ENCODE measurements around the gene EIF2A. TPM values are rescaled to one million over a fixed set of nuclear protein-coding genes. Genes with fewer than 3 reads are reported as not detected.
A peak's percentile ranks its signal among the peaks of the same experiment; 100 is the strongest.

The EIF2A gene
- total RNA-seq, 2 experiments from 2014 or later = 119 to 182 TPM

GRCh38 chr3:150521463-150521862 lies 25.1 kb upstream of the EIF2A start:
- H3K4me1 Mint-ChIP-seq = no peaks in the 10 kb centered on the region
- H3K36me3 Mint-ChIP-seq (ENCODE audit: low read depth) = no peaks in the 10 kb centered on the region
- POLR2A ChIA-PET = no interaction called here
- ATAC-seq (no peak), DNase-seq (no peak)
- H3K27me3 Mint-ChIP-seq = peaks cover 2% of the 10 kb centered on the region
- H3K4me3 Mint-ChIP-seq = no peak overlapping the region
- CTCF ChIA-PET = interaction anchor here (0.6 to 1.4 kb wide), 2 partner anchors 9 to 211 kb away, joined by 3 read pairs; no protein-coding TSS in a partner anchor
- no peak overlapping the region for H3K27ac Mint-ChIP-seq
- H3K9me3 Mint-ChIP-seq (ENCODE audit: low read depth) = no peaks in the 10 kb centered on the region
- intact Hi-C loops (cut with DNase I, micrococcal nuclease) = no loop called here

- ChIA-PET CTCF (interaction anchor here (1.1 kb wide), 1 partner anchor 8 kb away, joined by 4 read pairs; no protein-coding TSS in a partner anchor), POLR2A (interaction anchor here (0.7 kb wide), 1 partner anchor 165 kb away, joined by 11 read pairs; no protein-coding TSS in a partner anchor)
- H3K4me3 Mint-ChIP-seq = no peak overlapping the region
- H3K27ac Mint-ChIP-seq = no peak overlapping the region
- H3K27me3 Mint-ChIP-seq = peaks cover 2% of the 10 kb centered on the region
- no peak for DNase-seq
- no peaks in the 10 kb centered on the region for H3K9me3 Mint-ChIP-seq (ENCODE audit: low read depth)
- no peak for ATAC-seq
- H3K36me3 Mint-ChIP-seq (ENCODE audit: low read depth) = no peaks in the 10 kb centered on the region
- intact Hi-C loops (cut with DNase I, micrococcal nuclease) = no loop called here
- no peaks in the 10 kb centered on the region for H3K4me1 Mint-ChIP-seq
Measured at GRCh38 chr3:150523538-150523937, 23.0 kb upstream of the EIF2A start.

- ChIA-PET POLR2A (interaction anchor here (0.6 kb wide), 1 partner anchor 91 kb away, joined by 4 read pairs; no protein-coding TSS in a partner anchor), CTCF (interaction anchor here (0.7 to 2.7 kb wide), 11 partner anchors 11 to 337 kb away, joined by 3 to 8 read pairs (median 3); no protein-coding TSS in a partner anchor)
- H3K27ac Mint-ChIP-seq = no peak overlapping the region
- no peak overlapping the region for H3K4me3 Mint-ChIP-seq
- H3K36me3 Mint-ChIP-seq (ENCODE audit: low read depth) = no peaks in the 10 kb centered on the region
- intact Hi-C loops (cut with DNase I, micrococcal nuclease) = loop anchor here (1.0 to 5.0 kb wide), 7 partner anchors 194 to 619 kb away; no protein-coding TSS in a partner anchor
- H3K4me1 Mint-ChIP-seq = peaks cover 8% of the 10 kb centered on the region
- ATAC-seq (no peak), DNase-seq (no peak)
- H3K27me3 Mint-ChIP-seq = peaks cover 2% of the 10 kb centered on the region
- H3K9me3 Mint-ChIP-seq (ENCODE audit: low read depth) = no peaks in the 10 kb centered on the region
Measured at GRCh38 chr3:150527464-150528255, 18.9 kb upstream of the EIF2A start.

GRCh38 chr3:150528354-150528797 lies 18.2 kb upstream of the EIF2A start:
- intact Hi-C loops (cut with DNase I, micrococcal nuclease) = loop anchor here (1.0 to 5.0 kb wide), 7 partner anchors 193 to 618 kb away; no protein-coding TSS in a partner anchor
- ATAC-seq (no peak), DNase-seq (no peak)
- no peaks in the 10 kb centered on the region for H3K36me3 Mint-ChIP-seq (ENCODE audit: low read depth)
- POLR2A ChIA-PET = no interaction called here
- H3K27ac Mint-ChIP-seq = no peak overlapping the region
- peaks cover 8% of the 10 kb centered on the region for H3K4me1 Mint-ChIP-seq
- CTCF ChIA-PET = interaction anchor here (0.7 to 2.7 kb wide), 13 partner anchors 10 to 468 kb away, joined by 3 to 8 read pairs (median 3); no protein-coding TSS in a partner anchor
- no peaks in the 10 kb centered on the region for H3K9me3 Mint-ChIP-seq (ENCODE audit: low read depth)
- peaks cover 2% of the 10 kb centered on the region for H3K27me3 Mint-ChIP-seq
- no peak overlapping the region for H3K4me3 Mint-ChIP-seq

GRCh38 chr3:150531775-150532174 lies 14.8 kb upstream of the EIF2A start:
- intact Hi-C loops (cut with DNase I, micrococcal nuclease) = no loop called here
- ChIA-PET POLR2A (interaction anchor here (0.7 kb wide), 1 partner anchor 19 kb away, joined by 4 read pairs; no protein-coding TSS in a partner anchor), CTCF (interaction anchor here (1.0 kb wide), 1 partner anchor 119 kb away, joined by 3 read pairs; no protein-coding TSS in a partner anchor)
- no peaks in the 10 kb centered on the region for H3K9me3 Mint-ChIP-seq (ENCODE audit: low read depth)
- H3K4me3 Mint-ChIP-seq = no peak overlapping the region
- no peaks in the 10 kb centered on the region for H3K36me3 Mint-ChIP-seq (ENCODE audit: low read depth)
- ATAC-seq = peak; percentile 85
- no peaks in the 10 kb centered on the region for H3K27me3 Mint-ChIP-seq
- H3K27ac Mint-ChIP-seq = peak overlapping the region; percentile 52
- DNase-seq = no peak
- H3K4me1 Mint-ChIP-seq = peaks cover 8% of the 10 kb centered on the region

- H3K27me3 Mint-ChIP-seq = no peaks in the 10 kb centered on the region
- H3K4me3 Mint-ChIP-seq = no peak overlapping the region
- no peaks in the 10 kb centered on the region for H3K9me3 Mint-ChIP-seq (ENCODE audit: low read depth)
- POLR2A ChIA-PET = no interaction called here
- no peak for ATAC-seq
- intact Hi-C loops (cut with DNase I, micrococcal nuclease) = no loop called here
- H3K4me1 Mint-ChIP-seq = peaks cover 8% of the 10 kb centered on the region
- H3K36me3 Mint-ChIP-seq (ENCODE audit: low read depth) = no peaks in the 10 kb centered on the region
- H3K27ac Mint-ChIP-seq = no peak overlapping the region
- CTCF ChIA-PET = interaction anchor here (1.3 kb wide), 1 partner anchor 10 kb away, joined by 5 read pairs; no protein-coding TSS in a partner anchor
- no peak for DNase-seq
Measured at GRCh38 chr3:150535204-150535603, 11.4 kb upstream of the EIF2A start.

- CTCF ChIA-PET = interaction anchor here (0.6 to 1.5 kb wide), 4 partner anchors 10 to 325 kb away, joined by 3 to 5 read pairs (median 4); no protein-coding TSS in a partner anchor
- DNase-seq = no peak
- Mint-ChIP-seq H3K4me3 (no peak overlapping the region), H3K4me1 (peaks cover 24% of the 10 kb centered on the region), H3K36me3 (ENCODE audit: low read depth) (peaks cover 19% of the 10 kb centered on the region), H3K27ac (no peak overlapping the region), H3K9me3 (ENCODE audit: low read depth) (no peaks in the 10 kb centered on the region), H3K27me3 (no peaks in the 10 kb centered on the region)
- ATAC-seq = no peak
- intact Hi-C loops (cut with DNase I, micrococcal nuclease) = no loop called here
- POLR2A ChIA-PET = no interaction called here
Measured at GRCh38 chr3:150538324-150539208, 8.0 kb upstream of the EIF2A start.

- ChIA-PET CTCF (interaction anchor here (0.7 kb wide), 1 partner anchor 54 kb away, joined by 3 read pairs; no protein-coding TSS in a partner anchor), POLR2A (no interaction called here)
- no peak for ATAC-seq
- DNase-seq = no peak
- no peaks in the 10 kb centered on the region for H3K9me3 Mint-ChIP-seq (ENCODE audit: low read depth)
- H3K4me3 Mint-ChIP-seq = no peak overlapping the region
- H3K36me3 Mint-ChIP-seq (ENCODE audit: low read depth) = peaks cover 34% of the 10 kb centered on the region
- H3K4me1 Mint-ChIP-seq = peaks cover 37% of the 10 kb centered on the region
- H3K27me3 Mint-ChIP-seq = no peaks in the 10 kb centered on the region
- no peak overlapping the region for H3K27ac Mint-ChIP-seq
- intact Hi-C loops (cut with DNase I, micrococcal nuclease) = loop anchor here in 1 of 2 experiments (5.0 kb wide), 1 partner anchor 838 kb away; no protein-coding TSS in a partner anchor
Measured at GRCh38 chr3:150540297-150540696, 6.3 kb upstream of the EIF2A start.

- H3K9me3 Mint-ChIP-seq (ENCODE audit: low read depth) = no peaks in the 10 kb centered on the region
- POLR2A ChIA-PET = no interaction called here
- CTCF ChIA-PET = interaction anchor here (0.7 kb wide), 1 partner anchor 53 kb away, joined by 3 read pairs; no protein-coding TSS in a partner anchor
Measured at GRCh38 chr3:150540991-150541390, 5.6 kb upstream of the EIF2A start.

GRCh38 chr3:150543128-150543527 lies 3.5 kb upstream of the EIF2A start:
- peaks cover 49% of the 10 kb centered on the region for H3K36me3 Mint-ChIP-seq (ENCODE audit: low read depth)
- H3K4me1 Mint-ChIP-seq = peaks cover 46% of the 10 kb centered on the region
- H3K4me3 Mint-ChIP-seq = no peak overlapping the region

More at GRCh38 chr3:150540991-150541390, 5.6 kb upstream of the EIF2A start:
- peak overlapping the region; percentile 63 for H3K27ac Mint-ChIP-seq
- DNase-seq = no peak
- peaks cover 37% of the 10 kb centered on the region for H3K36me3 Mint-ChIP-seq (ENCODE audit: low read depth)
- peaks cover 37% of the 10 kb centered on the region for H3K4me1 Mint-ChIP-seq
- no peak overlapping the region for H3K4me3 Mint-ChIP-seq
- no peak for ATAC-seq
- H3K27me3 Mint-ChIP-seq = no peaks in the 10 kb centered on the region
- intact Hi-C loops (cut with DNase I, micrococcal nuclease) = loop anchor here in 1 of 2 experiments (5.0 kb wide), 1 partner anchor 839 kb away; no protein-coding TSS in a partner anchor

More at GRCh38 chr3:150543128-150543527, 3.5 kb upstream of the EIF2A start:
- H3K9me3 Mint-ChIP-seq (ENCODE audit: low read depth) = no peaks in the 10 kb centered on the region
- DNase-seq = no peak
- ChIA-PET CTCF (interaction anchor here (1.1 to 2.2 kb wide), 3 partner anchors 15 to 146 kb away, joined by 3 to 8 read pairs (median 6); partner anchors contain the start of gene SELENOT), POLR2A (interaction anchor here (0.6 to 0.9 kb wide), 2 partner anchors 66 to 134 kb away, joined by 4 read pairs; no protein-coding TSS in a partner anchor)
- intact Hi-C loops (cut with DNase I, micrococcal nuclease) = loop anchor here in 1 of 2 experiments (5.0 kb wide), 1 partner anchor 841 kb away; no protein-coding TSS in a partner anchor
- peak overlapping the region; percentile 14 for H3K27ac Mint-ChIP-seq
- no peak for ATAC-seq
- no peaks in the 10 kb centered on the region for H3K27me3 Mint-ChIP-seq

All from activated CD4-positive, alpha-beta T cell treated with anti-CD3 and anti-CD28 coated beads for 36 hours (primary cell).